Body of pancreas (tissue), 4 donors: ENCODE measurements around the gene RNU1-3.
"Not testable (repeated sequence)": the region's sequence is repeated elsewhere in the genome, so short reads cannot be mapped to it uniquely, and the experiment has no call there.

Experiments used
- CTCF ChIP-seq, 7 experiments: fragments of 450-650 bp in 4 of 7; fragments of 200-600 bp in 3 of 7; sonication (generic) in 3 of 7; IDR thresholded peaks; one replicate each; pipeline ENCODE4 v1.5.1; 2016 to 2019; ENCODE audit warnings: antibody characterized with exemption in 7 of 7
- POLR2A ChIP-seq, 3 donors: fragments of 450-650 bp; IDR thresholded peaks; one replicate each; pipeline ENCODE4 v1.6.1; 2016; ENCODE audit warnings: antibody characterized with exemption in 3 of 3, mild to moderate bottlenecking in 2 of 3

- not testable (repeated sequence) for TF ChIP-seq CTCF, POLR2A (IDR thresholded peaks at IDR 0.05)
Measured at GRCh38 chr1:16643001-16643411, 23.7 kb downstream of the RNU1-3 start.
